Right renal pelvis (tissue), 4 donors: Measurements from ENCODE around the gene ASXL1. TPM values are rescaled to one million over a fixed set of nuclear protein-coding genes. Genes with fewer than 3 reads are reported as not detected.
"Not testable (repeated sequence)": the region's sequence is repeated elsewhere in the genome, so short reads cannot be mapped to it uniquely, and the experiment has no call there.

Source experiments
- DNase-seq, 4 donors: peaks; one replicate each; pipeline ENCODE4 v3.0.0-alpha.2; 2013; ENCODE audit warnings: low read depth in 4 of 4, low spot score in 3 of 4, missing footprints in 1 of 4
- polyA plus RNA-seq, 4 donors: library from polyadenylated mRNA; unstranded; fragments of 120-200 nt; gene quantifications; one replicate each; pipeline ENCODE4 v1.2.1, GENCODE V29; 2013; ENCODE audit not compliant: insufficient read length in 4 of 4

Gene ASXL1
- polyA plus RNA-seq, 4 donors, result 56.0 to 67.9 (median 64.0) TPM

GRCh38 chr20:32359633-32360332, 1.7 kb downstream of the ASXL1 start:
- DNase-seq, result no peak

- DNase-seq, result no peak
Measured at GRCh38 chr20:32360333-32360634, 2.2 kb downstream of the ASXL1 start.

GRCh38 chr20:32362901-32363364, 4.8 kb downstream of the ASXL1 start:
- no peak for DNase-seq

GRCh38 chr20:32363492-32363891, 5.4 kb downstream of the ASXL1 start:
- DNase-seq, result no peak

- no peak for DNase-seq
Measured at GRCh38 chr20:32364554-32365208, 6.5 kb downstream of the ASXL1 start.

- no peak for DNase-seq
Measured at GRCh38 chr20:32365564-32365963, 7.4 kb downstream of the ASXL1 start.

- DNase-seq, result no peak
Measured at GRCh38 chr20:32366380-32366779, 8.2 kb downstream of the ASXL1 start.

- DNase-seq, result no peak
Measured at GRCh38 chr20:32368323-32368722, 10.2 kb downstream of the ASXL1 start.

- no peak for DNase-seq
Measured at GRCh38 chr20:32368925-32369324, 10.8 kb downstream of the ASXL1 start.

GRCh38 chr20:32370897-32371296, 12.8 kb downstream of the ASXL1 start:
- DNase-seq, result no peak

GRCh38 chr20:32378461-32378860, 20.3 kb downstream of the ASXL1 start:
- no peak for DNase-seq

- not testable (repeated sequence) for DNase-seq
Measured at GRCh38 chr20:32380037-32380436, 21.9 kb downstream of the ASXL1 start.

- DNase-seq, result no peak
Measured at GRCh38 chr20:32380745-32381144, 22.6 kb downstream of the ASXL1 start.

- DNase-seq, result no peak
Measured at GRCh38 chr20:32382102-32382950, 24.2 kb downstream of the ASXL1 start.

GRCh38 chr20:32383441-32383840, 25.3 kb downstream of the ASXL1 start:
- DNase-seq, result not testable (repeated sequence)

GRCh38 chr20:32385541-32385940, 27.4 kb downstream of the ASXL1 start:
- no peak for DNase-seq

- DNase-seq, result no peak
Measured at GRCh38 chr20:32386091-32386490, 28.0 kb downstream of the ASXL1 start.

- DNase-seq, result no peak
Measured at GRCh38 chr20:32387252-32387651, 29.1 kb downstream of the ASXL1 start.

- no peak for DNase-seq
Measured at GRCh38 chr20:32391003-32391402, 32.9 kb downstream of the ASXL1 start.

GRCh38 chr20:32395066-32395465, 36.9 kb downstream of the ASXL1 start:
- DNase-seq, result no peak

GRCh38 chr20:32396646-32397160, 38.6 kb downstream of the ASXL1 start:
- DNase-seq, result no peak
